Sciatic nerve (tissue), 2 donors: Measurements from ENCODE around the gene GTSF1L. TPM values are rescaled to one million over a fixed set of nuclear protein-coding genes. Genes with fewer than 3 reads are reported as not detected.
"Not testable (repeated sequence)": the region's sequence is repeated elsewhere in the genome, so short reads cannot be mapped to it uniquely, and the experiment has no call there.

Source experiments
- ATAC-seq: fragments of 200-7000 bp; cut with Tn5 transposase; one replicate; pipeline ENCODE4 v1.9.1; 2020; ENCODE audit warnings: mild to moderate bottlenecking, moderate library complexity
- DNase-seq: peaks from one replicate; pipeline ENCODE4 v3.0.0-alpha.2; 2020; ENCODE audit warnings: low spot score
- intact Hi-C: fragments of 100-400 bp; cut with DNase I; formaldehyde crosslinking; loops from one replicate; pipeline ENCODE4 v1.14.2; 2022
- total RNA-seq: library from RNA; stranded (reverse); fragmentation: NEBNext Ultra II Directional; extraction: Animal tissue kit (Norgen Biotek cat#: 25700); gene quantifications from one replicate; pipeline ENCODE4 v1.2.1, GENCODE V29; 2021
- donor health status: DM: no; HTN: no; CAD: no.
- donor health status: DM: no; HTN: no; CAD: no.

Gene GTSF1L
- not detected for total RNA-seq

DNA sequence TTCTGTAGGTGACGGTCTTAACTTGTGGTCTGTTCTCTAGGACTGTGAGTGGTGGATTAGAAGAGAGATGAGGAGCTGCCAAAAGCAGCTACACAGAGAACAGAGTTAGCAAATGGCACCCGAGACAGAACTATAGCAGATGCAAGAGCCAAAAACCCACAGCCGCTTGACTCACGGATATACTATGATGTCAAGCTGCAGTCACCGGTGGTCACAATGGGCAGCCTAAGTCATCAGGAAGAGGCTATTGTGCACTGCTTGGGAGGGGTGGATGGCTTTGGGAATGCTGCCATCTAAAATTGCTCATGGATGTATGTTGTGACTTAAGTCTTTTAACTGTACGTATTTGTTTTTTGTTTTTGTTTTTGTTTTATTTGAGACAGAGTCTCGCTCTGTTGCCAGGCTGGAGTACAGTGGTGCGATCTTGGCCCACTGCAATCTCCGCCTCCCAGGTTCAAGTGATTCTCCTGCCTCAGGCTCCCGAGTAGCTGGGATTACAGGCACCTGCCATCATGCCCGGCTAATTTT, at the start of gene GTSF1L:
Gene GTSF1L, minus strand, starts transcription at position 192 of the 528 bp plus-strand sequence. CDS start 308 bp downstream, outside the sequence.
- DNase-seq (no peak), ATAC-seq (no peak)

DNA sequence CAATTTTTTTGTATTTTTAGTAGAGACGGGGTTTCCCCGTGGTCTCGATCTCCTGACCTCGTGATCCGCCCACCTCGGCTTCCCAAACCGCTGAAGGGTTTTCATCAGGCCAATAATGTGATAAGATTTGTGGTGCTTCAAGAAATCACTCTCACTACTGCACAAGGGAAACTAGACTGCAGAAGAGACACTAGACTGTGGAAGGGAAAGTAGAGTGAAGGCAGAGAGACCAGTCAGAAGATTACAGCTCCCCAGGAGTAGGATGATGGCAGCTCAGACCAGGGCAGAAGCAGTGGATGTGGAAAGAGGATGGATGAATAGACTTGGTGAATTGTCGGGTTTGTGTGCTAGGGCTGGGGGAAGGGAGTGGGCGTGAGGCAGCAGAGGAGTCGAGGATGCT, 48.0 kb upstream of the GTSF1L start:
- intact Hi-C loops, result loop anchor here (5.0 kb wide), 1 partner anchor 1397 kb away; no protein-coding TSS in a partner anchor
- ATAC-seq (no peak), DNase-seq (no peak)

More for the DNA sequence above, at the start of gene GTSF1L:
- intact Hi-C loops, result no loop called here

DNA sequence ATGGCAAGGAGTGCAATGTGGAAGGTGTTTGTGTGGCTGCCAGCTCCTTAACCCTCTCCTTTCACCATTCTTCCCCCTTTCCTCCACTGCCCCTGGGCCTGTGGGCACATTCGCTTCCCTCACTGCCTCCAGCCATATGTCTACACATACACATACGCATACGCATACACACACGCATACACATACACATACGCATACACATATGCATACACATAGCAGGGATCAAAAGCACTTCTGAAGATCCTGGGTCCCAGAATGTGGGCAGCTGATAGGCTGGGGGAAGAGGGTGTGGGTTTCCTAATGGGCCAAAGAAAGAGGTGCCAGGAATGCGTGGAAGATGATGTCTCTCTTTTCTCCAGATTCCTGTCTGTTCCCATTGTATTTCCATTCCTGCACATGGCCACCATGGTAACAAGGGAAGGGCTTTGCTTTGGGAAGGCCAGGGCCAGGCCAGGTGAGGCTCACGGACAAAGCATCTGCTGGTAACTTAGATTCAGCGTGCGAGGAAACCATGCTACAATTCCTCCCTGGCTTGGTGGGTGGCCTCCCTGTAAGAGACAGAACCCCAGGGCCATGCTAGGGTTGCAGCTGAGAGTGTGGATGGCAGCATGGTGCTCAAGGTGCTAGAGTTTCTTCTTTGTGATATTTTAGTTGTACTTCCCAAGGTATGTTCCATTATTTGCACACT, 44.8 kb upstream of the GTSF1L start:
- ATAC-seq (no peak), DNase-seq (no peak)
- intact Hi-C loops, result no loop called here

DNA sequence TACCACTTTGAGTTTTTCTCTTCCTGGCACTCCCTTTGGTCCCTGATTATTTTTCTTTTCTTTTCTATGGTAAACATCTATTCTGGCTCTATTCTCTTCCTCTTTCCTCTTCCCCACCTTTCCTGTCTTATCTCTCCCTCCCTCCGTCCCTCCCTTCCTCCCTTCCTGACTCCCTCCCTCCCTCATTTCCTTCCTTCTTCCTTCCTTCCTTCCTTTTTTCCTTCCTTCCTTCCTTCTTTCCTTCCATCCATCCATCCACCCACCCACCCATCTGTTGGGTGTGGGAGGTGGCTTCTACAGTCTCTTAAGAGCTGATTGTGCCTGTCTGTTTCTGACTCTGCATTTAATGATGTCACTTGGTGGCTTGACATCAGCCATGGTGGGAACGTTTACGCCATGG, 43.5 kb upstream of the GTSF1L start:
- no peak for DNase-seq
- intact Hi-C loops, result no loop called here
- no peak for ATAC-seq

DNA sequence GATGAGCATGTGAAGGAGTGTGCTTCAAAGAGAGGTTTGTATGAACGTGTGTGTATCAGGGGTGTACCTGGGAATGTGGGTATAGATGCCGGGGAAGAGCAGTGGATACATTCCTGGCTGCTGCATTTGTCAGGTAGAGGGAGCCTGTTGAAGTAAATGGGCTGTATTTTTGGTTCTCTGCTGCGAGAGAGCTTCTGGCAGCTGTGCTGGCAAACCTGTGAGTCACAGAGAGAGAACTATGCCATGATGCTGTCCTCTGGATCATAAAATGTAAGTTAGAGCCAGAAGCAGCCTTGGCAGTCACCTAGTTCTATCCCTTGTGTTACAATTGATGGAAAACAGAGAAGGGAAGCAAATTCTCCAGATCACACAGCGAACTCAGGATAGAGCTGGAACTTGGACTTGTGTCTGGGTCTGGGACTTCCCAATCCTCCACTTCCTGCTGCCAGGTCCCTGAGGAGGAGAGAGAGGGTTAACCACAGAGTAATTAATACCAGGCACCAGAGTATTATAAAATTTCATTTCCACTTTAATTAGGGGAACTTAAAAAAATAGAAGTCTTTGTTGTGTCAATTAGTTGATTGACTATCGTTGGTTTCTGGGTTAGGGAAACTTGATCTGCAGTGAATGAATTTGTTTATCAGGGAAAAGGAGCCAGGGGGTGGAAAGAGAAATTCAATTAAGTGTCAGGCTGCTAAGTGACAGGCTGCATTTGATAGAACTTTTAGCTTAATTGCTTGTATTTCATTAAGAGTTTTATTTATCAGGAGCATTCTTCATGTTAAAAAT, 41.1 kb upstream of the GTSF1L start:
- intact Hi-C loops, result no loop called here
- ATAC-seq, result no peak
- no peak for DNase-seq

DNA sequence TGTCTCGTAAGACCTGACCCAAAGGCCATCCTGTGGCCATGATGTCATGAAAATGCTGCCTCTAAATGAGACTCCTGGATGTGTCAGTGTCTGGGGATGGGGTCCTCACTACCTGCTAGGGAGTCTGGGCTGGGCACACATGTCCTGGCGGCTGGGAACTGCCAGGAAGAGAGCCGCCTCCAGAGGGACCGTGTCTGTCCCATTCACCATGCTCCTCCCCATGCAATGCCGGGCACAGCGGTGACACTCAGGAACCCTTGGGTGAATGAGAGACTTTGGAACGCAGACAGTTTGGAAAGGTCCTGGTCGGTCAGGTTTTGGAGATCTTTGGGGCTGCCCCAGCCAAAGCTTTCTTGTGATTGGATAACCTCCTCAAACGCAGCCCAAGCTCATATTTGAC, 40.1 kb upstream of the GTSF1L start:
- intact Hi-C loops, result no loop called here
- DNase-seq, result no peak
- no peak for ATAC-seq

DNA sequence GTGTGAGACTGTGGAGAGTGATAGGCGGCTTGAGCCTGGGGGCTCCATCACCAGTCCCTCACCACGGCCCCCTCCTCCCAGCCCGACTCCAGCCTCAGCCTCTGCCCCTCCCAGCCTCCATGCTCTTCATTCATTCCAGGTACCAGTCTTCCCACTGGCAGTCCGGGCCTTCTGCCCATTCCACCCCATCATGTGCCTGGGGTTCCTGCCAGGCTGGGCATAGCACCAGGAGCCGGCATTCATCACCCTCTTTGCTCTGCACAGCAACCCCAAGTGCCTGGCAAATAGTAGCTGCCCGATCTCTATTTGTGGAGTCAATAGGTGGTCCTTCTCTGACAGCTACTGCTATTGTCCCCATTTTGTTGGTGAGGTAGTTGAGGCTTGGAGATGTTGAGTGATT, 39.6 kb upstream of the GTSF1L start:
- intact Hi-C loops, result no loop called here
- ATAC-seq (no peak), DNase-seq (no peak)

DNA sequence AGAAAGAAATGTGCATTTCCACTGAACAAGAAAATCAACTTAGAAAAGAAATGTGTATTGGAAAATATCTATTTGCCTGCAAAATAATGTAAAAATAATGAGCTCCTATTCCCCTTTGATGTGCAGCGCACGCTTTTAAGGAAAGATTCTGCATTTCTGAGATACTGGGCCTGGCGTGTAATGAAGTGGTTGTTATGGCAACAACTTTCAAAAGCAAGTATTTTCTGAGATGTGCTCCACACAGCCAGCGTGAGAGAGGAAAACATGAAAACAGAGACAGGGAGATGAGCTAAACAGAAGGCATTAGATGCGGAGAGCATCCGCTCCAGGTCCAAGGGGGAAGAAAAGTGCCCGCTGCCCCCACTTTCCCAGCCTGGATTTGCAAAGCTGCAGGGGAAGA, 39.1 kb upstream of the GTSF1L start:
- no peak for ATAC-seq
- DNase-seq, result no peak
- intact Hi-C loops, result no loop called here

DNA sequence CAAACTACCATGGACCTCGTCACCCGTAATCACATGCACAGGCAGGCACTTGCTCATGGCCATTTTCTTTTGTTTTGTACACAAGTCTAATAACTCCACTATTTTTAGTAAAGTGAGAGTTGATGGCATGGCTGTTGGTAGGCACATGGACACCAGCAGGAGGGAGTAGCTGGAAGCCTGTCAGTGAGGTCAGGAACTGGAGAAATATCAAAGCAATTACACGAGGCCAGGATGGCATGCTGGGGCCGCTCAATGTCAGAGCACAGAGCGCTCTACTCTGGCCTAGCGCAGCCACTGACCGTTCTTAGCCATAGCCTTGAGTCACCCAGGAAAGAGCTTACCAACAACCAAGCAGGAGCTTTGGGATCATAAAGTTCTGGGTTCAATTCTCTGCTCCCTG, 36.1 kb upstream of the GTSF1L start:
- ATAC-seq, result no peak
- intact Hi-C loops, result no loop called here
- DNase-seq, result no peak

DNA sequence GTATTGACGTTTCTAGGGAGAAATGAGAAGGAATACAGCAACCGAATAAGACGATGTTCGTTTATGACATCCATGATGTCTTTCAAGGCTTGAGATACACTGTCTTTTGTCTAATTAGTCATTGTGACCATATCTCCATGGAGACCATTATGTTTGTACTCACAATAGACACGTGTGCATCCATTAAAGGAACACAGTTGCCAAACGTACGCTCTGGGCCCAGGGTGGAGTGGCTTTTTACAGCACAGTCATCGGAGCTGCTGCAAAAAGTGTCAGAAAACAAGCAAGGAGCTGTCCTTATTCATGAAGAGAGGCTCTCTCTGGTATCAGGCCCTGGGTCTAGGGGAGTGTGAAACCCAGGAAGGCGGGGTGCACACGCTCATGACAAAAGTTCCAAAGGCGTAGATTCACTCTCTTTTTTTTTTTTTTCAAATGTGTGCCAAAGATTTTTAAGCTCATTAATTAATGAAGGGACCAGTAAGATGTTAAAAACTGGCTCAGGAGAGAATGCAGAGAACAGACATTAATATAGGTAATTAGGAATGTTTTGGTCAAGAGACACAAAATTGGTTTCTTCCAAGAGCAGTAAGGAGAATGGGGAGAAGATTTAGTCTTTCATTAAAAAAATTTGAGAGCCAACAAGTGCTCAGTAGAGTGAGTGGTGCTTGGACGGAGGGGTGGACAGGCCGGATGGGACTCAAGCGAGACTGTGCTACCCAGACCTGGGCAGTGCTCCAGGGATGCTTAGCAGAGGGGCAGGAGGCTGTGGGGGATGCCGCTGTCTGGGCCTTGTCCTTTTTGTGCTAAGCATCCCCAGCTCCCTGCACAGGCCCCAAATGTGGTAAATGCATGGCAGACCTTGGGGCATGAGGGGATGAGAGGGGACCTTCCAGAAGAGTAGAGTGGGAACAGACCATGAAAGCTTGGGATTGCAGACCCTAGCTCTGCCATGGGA, 34.9 kb upstream of the GTSF1L start:
- intact Hi-C loops, result no loop called here
- no peak for DNase-seq
- no peak for ATAC-seq

DNA sequence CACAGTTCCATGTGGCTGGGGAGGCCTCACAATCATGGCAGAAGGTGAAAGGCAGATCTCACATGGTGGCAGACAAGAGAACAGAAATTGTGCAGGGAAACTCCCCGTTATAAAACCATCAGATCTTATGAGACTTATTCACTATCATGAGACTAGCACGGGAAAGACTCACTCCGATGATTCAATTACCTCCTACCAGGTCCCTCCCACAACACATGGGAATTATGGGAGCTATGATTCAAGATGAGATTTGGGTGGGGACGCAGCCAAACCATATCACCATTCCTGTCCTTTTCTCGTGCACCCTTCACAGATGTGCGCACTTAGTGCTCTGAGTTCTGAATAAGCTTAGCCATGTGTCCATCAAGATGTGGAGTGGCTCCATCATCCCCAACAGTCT, 31.1 kb upstream of the GTSF1L start:
- ATAC-seq, DNase-seq, intact Hi-C loops: not testable (repeated sequence)

DNA sequence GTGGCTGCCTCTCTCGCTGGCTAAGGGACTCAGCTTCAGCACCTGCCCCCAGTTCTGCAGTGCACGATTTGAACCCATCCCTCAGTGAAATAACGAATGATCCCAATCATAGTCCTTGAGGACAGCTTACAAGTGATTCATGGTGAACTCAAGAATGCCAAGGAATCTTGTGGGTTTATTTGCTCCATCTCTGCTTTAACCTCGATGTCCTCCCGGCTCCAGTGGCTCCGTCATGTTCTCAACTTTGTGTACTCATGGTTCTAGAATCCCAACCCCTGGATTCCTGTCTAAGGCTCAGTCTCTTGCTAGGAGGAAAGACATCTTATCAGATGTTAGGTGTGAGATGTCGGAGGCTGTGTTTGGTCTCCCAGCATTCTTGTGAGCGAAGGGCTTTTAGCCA, 29.0 kb upstream of the GTSF1L start:
- no peak for ATAC-seq
- intact Hi-C loops, result no loop called here
- DNase-seq, result no peak

DNA sequence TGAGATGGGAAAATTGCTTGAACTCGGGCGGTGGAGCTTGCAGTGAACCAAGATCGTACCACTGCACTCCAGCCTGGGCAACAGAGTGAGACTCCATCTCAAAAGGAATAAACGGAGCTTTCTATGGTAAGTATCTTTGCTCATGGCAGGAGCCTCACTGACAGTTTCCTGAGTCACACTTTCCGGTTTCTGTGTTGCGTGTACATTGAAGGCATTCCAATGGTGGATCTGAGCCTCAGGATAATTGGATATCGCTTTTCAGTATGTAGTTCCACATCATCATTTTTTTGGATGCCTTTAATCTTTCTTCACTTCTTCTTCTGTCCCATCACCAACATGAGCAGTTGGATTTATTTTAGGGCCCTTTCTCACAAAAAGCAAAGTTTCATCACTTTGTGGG, 28.6 kb upstream of the GTSF1L start:
- ATAC-seq (no peak), DNase-seq (no peak)
- intact Hi-C loops, result no loop called here

DNA sequence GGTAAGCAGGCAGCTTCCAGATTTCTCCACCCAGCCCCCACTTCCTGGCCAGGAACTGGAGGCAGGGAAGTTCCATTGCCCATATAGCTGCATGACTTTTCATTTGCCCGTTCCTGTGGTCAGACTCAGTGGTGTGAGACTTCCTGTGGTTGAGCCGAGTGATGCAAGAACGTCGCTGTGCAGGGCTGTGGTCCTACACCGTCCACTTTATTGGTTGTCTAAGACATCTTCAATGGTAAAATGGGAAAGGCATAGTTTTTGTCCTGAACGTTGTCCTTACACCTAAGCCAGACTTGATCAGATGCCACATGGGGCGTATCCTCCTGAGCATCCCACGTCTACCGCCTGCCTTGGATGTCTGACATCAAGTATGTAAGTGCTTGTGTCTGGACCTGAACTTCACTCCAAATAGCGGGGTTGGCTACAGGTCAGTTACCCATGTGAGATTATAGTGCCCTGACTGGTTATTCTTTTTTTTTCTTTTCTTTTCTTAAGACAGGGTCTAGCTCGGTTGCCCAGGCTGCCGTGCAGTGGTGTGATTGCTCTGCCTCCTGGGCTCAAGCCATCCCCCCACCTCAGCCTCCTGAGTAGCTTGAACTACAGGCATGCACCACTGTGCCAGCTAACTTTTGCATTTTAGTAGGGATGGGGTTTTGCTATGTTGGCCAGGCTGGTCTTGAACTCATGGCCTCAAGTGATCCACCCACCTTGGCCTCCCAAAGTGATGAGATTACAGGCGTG, 25.9 kb upstream of the GTSF1L start:
- DNase-seq (no peak), ATAC-seq (peak; percentile 50)
- intact Hi-C loops, result loop anchor here (5.0 kb wide), 1 partner anchor 335 kb away; no protein-coding TSS in a partner anchor

DNA sequence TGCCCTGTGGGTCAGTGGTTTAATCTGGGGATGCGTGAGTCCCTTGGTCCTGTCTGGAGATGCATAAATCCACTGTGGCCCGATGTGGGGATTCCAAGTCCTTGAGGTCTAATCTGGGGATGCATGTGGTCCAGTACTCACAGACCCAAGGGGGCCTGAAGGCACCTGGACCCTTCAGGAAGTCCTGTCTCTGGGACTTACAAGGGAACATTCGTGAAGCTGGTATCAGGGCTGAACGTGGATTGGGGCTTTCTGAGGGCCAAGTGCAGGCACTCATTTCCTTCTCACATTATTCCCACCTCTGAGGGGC, 25.2 kb upstream of the GTSF1L start:
- intact Hi-C loops, result loop anchor here (5.0 kb wide), 1 partner anchor 335 kb away; no protein-coding TSS in a partner anchor
- DNase-seq (no peak), ATAC-seq (no peak)

DNA sequence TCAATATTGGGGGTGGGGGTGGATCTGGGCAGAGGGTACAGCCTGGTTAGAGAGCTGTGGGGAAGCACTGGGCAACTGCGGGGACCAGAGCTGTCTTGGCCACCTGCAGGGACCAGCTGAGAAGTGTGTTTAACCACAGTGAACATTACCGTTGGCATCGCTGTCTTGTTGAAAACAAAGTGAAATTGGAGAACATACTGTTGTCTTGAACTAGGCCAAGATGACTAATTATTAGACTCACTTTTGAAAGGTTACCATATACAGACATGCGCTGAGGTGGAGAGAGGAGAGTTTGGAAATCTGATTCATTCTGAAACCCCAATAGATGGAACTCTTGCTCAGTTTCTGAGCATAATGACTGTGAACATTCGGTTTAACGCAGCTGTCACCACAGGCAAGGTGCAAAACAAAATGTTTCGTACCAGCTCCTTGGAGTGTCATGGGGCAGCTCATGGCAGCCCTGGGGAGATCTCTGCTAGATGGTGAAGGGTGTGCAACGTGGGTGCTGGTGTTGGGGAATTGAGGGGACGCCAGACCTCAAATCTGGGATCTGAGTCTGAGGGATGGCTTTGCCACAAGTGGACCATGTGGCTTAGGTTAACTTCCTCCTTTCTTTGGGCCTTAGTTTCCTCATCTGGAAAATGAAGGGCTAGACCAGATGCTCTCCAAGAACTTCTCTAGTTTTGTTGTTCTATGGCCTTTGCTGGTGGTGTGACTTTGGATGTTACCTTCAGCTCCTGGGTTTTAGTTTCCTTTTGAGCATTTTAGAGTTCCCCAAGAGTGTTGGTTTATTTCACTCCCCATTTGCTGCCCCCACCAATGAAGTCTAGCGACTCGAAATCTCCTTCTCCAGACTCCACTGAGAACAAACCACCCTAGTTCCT, 24.6 kb upstream of the GTSF1L start:
- DNase-seq (no peak), ATAC-seq (no peak)
- intact Hi-C loops, result loop anchor here (5.0 kb wide), 1 partner anchor 336 kb away; no protein-coding TSS in a partner anchor

DNA sequence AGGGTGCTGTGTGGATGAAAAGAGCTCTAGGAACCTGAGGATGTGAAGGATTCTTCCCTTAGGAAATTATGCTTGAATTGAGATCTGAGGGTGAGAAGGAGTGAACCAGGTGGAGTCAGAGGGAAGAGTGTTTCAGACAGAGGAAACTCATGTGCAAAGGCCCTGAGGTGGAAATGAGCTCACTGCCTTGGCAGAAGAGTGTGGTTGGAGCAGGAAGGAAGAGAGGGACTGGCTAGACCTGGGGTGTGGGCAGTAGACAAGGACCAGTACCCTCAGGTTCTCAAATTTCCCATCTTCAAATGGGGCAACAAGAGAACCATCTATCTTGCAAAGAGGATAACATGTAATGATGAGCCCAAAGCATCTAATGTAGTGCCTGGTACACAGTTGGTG, 24.0 kb upstream of the GTSF1L start:
- DNase-seq, result no peak
- intact Hi-C loops, result loop anchor here (5.0 kb wide), 1 partner anchor 337 kb away; no protein-coding TSS in a partner anchor
- no peak for ATAC-seq
